NCI-H1436 (cell line): ENCODE data around the gene TTC1.
"Not testable (repeated sequence)": the region's sequence is repeated elsewhere in the genome, so short reads cannot be mapped to it uniquely, and the experiment has no call there.

Experiments
- DNase-seq: peaks from one replicate; lab custom pipeline; 2025; lab: John Stamatoyannopoulos, UW

Gene TTC1

DNA sequence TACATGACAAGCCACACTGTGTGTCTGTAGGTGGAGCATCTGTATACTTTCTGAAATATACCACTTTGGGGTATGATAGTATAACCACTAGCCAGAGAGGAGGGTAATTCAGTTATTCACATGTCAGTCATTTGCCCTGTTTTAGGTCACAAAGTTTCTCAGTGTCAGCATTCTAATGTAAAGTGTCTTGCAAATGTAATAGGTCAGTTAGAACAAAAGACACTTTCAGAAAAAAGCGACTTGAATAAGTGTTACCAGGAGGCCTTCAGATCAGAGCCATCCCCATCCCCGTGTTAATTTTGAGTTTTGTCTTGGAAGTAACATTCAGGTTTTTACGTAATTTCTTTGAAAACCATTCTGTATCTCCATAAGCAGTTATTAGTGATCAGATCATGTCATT lies 33.7 kb downstream of the TTC1 start:
- DNase-seq = no peak

GRCh38 chr5:160044391-160044804 lies 35.5 kb downstream of the TTC1 start:
- DNase-seq = no peak

DNA sequence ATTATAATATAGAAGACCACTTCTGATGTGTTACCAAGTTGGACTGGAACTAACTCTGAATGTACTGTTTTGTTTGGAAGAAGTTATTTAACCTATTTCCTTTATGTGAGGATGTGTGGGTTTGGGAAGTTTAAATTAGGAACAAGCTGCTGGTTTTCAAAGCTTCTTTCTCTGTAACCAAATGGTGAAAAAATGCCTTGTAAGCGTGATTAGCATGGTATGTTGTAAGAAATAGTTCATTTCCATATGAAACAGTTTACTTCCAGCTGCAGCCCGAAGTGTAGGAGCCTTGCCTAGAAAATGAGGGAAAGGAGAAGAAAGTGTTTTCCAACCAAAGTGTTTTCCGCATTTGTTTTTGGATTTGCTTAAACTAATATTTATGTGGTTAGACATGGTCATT lies 36.0 kb downstream of the TTC1 start:
- DNase-seq = no peak

DNA sequence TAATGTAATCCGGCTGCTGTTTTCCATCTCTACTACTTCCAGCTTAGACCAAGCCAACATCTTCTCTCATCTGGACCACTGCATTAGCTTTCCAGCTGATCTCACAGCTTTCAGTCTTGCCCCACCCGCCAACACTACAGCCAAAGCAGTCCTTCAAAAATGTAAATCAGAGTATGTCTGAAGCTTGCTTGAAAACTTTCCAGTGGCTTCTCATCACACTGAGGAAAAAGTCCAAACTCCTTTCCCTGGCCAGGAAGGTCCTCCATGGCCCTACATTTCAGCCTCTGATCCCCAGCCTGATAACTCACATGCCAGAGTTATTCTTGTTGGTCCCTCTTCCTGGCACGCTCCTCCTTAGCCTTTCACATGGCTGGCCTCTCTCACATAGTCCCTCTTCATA lies 38.5 kb downstream of the TTC1 start:
- DNase-seq = no peak

DNA sequence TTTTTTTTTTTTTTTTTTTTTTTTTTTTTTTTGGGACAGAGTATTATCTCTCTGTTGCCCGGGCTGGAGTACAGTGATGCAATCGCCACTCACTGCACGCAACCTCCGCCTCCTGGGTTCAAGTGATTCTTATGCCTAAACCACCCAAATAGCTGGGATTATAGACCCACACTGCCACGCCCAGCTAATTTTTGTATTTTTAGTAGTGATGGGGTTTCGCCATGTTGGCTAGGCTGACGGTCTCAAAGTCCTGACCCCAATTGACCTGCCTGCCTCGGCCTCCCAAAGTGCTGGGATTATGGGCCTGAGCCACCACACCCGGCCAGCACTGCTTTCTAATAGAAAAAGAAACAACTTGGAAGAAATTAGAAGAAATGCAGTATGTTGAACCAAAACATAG lies 39.2 kb downstream of the TTC1 start:
- no peak for DNase-seq

DNA sequence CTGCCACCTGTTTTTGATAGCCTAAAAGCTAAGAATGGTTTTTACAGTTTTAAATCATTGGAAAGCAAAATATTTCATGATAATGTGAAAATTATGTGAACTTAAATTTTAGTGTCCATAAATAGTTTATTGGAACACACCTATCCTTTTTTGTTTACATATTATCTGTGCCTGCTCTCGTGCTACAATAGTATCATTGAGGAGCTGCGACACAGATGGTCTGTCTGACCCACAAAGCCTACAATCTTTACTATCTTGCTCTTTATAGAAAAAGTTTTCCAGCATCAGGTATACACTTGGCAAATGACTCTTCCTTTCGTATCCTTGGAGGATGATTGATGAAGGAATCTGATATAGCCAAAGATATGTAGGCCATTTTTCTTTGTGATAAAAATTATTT lies 40.2 kb downstream of the TTC1 start:
- DNase-seq = no peak

DNA sequence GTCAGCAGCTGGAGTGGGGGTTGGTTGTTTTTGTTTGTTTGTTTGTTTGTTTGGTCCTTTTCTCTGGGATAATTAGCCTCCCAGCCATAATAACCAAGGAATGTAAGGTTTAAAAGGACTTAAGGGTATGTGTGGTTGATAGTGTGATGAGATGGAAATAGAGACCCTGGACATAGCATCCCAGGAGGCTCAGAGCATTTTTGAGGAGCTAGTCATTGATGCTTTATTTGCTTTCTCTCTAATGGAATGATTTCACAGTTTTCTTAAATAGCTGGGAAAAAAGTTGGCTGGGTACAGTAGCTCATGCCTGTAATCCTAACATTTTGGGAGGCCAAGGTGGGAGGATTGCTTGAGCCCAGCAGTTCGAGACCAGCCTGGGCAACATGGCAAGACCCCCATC lies 45.1 kb downstream of the TTC1 start:
- no peak for DNase-seq

DNA sequence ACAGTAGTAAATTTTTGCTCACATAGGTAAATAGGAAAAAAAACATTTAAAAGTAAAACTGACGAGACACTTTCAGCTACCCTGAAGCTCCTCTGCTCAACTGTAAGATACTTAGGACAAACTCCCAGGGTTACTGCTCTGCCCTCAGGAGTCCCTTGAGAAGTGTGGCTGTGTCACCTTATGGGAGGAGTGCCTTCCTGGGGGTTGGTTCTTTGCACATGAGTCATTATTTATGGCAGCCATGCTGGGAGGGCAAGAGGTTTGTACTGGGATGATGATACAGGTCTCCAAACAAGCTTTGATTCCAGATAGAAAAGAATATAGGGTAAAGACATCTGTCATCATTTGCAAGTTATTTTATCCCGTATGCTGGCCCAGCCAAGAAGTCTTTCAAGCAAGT lies 45.9 kb downstream of the TTC1 start:
- DNase-seq = no peak

GRCh38 chr5:160057256-160057655 lies 48.3 kb downstream of the TTC1 start:
- no peak for DNase-seq

- no peak for DNase-seq
Measured at GRCh38 chr5:160060001-160060400, 51.1 kb downstream of the TTC1 start.

GRCh38 chr5:160061770-160062169 lies 52.8 kb downstream of the TTC1 start:
- DNase-seq = no peak

GRCh38 chr5:160064417-160064810 lies 55.5 kb downstream of the TTC1 start:
- DNase-seq = no peak

DNA sequence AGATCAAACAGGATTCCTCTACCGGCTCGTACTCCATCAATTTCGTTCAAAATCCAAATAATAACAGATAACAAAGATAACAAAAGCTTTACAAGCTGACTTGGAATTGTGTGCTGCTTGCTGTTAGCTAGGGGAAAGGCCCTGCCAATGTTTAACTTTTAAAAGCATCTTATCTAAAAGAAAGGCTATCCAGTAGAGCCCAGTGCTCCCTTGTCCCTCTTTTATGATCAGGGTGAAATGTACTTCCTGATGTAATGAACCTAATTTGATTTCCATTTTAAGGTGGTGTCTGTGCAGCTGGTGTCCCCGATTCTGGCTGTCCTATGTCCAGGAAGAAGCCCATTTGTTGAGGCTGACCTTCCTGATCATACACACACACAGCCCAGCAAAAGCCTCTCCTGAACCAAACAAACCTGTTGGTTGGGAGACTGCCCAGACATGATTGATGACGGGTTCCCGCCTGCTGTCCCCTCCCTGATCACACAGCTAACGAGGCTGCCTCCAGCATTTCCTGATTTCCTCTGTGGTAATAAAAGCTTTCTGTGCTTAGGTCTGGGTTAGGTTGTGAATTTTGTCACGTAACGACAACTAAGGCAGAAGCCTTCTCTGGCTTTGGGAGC lies 56.2 kb downstream of the TTC1 start:
- no peak for DNase-seq

- DNase-seq = not testable (repeated sequence)
Measured at GRCh38 chr5:160069120-160069519, 60.2 kb downstream of the TTC1 start.

DNA sequence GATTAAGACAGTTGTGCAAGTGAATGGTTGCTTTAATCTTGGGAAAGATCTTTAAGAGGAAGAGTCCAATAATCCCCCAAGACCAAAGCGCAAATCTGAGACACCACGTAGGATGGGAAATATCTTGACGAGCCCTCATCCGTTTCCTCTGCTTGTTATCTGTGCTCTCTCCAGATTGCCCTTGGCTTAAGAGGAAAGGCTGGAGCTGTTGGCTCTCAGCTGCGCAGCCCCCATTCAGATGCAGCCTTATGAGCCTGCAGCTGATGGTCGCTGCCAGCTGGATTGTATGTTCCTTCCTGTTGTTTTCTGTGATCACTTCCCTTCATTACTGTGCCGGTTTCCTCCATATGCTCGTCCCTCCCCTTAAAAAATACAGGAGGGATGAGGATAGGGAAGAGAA lies 62.6 kb downstream of the TTC1 start:
- DNase-seq = no peak

DNA sequence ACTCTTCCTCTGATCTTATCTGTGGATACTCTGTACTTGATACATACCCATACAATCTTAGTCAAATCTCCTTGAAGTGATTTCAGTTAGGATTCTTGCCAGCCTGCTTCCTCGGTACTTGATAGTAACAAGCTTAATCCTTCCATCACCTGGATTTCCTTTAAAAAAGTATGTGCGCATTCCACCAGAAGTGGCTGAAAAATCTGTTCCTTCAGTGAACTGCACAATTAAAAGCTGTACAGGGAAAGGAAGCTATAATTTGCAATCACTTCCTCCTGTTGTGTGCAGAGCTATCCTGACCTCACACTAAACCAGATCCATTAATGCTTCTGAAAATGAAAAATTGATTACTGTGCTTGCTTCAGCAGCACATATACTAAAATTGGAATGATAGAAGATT lies 63.0 kb downstream of the TTC1 start:
- no peak for DNase-seq

- no peak for DNase-seq
Measured at GRCh38 chr5:160075073-160075472, 66.1 kb downstream of the TTC1 start.

DNA sequence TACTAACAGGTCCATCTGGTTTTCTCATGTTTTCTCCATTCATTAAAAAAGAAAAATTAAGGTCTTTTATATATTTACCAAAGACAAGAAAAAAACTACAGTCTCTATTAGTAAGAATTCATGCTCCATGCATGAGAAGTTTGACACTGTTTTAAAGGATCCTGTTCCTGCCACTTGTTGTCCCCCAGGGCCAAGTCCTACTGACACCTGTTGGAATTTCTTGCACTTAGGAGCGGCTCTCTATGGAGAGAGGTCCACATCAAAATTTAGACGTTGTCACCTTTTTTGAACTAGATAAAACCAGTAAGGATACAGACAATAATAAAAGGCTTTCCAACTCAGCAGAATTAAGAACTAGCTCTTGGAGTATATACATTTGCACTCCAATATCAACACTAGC lies 68.1 kb downstream of the TTC1 start:
- no peak for DNase-seq

- no peak for DNase-seq
Measured at GRCh38 chr5:160079753-160080152, 70.8 kb downstream of the TTC1 start.

DNA sequence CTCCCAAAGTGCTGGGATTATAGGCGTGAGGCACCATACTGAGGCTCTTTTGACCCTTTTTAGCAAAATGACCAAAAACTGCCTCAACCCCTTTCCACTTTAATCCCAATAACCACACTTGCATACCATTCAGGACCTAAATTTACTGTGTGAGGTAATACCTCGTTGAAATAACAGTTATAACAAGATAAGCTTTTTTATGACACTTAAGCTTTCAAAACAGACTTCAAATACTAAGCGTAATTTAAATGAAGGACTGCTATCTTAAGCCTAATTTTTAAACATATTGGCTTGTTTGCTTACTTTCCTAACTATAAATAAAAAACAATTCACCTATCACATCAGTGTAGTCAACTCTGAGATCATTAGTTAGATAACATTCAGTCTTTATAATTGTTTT lies 72.6 kb downstream of the TTC1 start:
- DNase-seq = no peak

GRCh38 chr5:160082614-160083500 lies 73.9 kb downstream of the TTC1 start:
- DNase-seq = no peak

DNA sequence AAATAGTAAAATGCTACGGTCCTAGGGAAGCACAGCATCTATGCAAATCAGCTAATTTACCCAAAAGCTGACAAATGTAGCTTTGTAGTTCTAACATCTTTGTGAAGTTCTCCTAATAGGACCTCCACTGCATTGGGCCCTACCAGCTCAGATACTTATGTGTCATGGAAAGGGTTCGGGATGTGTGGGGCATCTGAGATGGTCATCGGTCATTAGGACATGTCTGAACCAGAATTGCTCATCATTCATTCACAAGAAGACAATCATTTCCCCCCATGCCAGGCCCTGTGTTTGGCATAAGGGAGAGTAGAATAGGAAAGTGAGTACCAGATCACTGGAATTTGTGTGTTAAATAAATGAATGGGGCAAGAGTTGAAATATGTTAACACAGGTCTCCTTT lies 74.6 kb downstream of the TTC1 start:
- DNase-seq = no peak

DNA sequence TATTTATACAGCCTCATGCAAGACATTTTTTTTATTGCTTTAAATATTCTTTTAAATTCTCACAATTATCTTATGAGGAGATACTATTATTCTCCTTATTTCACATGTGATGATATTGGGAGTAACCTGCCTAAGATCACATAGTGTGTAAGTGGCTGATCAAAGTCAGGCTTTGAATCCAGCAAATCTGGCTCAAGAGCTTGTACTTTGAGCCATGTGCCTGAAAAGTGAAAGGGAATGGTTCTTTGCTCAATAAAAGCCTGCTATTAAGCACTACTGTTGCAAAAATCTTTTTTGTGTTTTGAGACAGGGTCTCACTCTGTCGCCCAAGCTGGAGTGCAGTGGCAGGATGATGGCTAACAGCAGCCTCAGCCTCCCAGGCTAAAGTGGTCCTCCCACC lies 75.2 kb downstream of the TTC1 start:
- DNase-seq = no peak

GRCh38 chr5:160087199-160087598 lies 78.3 kb downstream of the TTC1 start:
- DNase-seq = no peak
